HCT116 (cell line): ENCODE data around the gene TTLL5.

Experiments used
- CTCF ChIP-seq, 3 experiments: fragments of 200-600 bp in 1 of 3; sonication (generic) in 1 of 3; IDR thresholded peaks in 2 of 3; conservative IDR thresholded peaks in 1 of 3; 2 replicates each; pipeline ENCODE4 v1.5.1; 2012 to 2017; ENCODE audit warnings: low read depth in 2 of 3, low read length in 2 of 3, antibody characterized with exemption in 1 of 3, borderline replicate concordance in 1 of 3, control low read depth in 1 of 3, mild to moderate bottlenecking in 1 of 3, mixed read lengths in 1 of 3, mixed run types in 1 of 3, moderate library complexity in 1 of 3; ENCODE audit not compliant: insufficient read depth in 1 of 3
- EZH2phosphoT487 ChIP-seq: fragments of 200-600 bp; IDR thresholded peaks from 2 replicates; pipeline ENCODE4 v1.6.1; 2018; ENCODE audit warnings: antibody characterized with exemption, borderline replicate concordance
- MAX ChIP-seq: IDR thresholded peaks from 2 replicates; pipeline ENCODE4 v1.6.1; 2012
- POLR2A ChIP-seq: IDR thresholded peaks from 2 replicates; pipeline ENCODE4 v1.7.0; 2011; ENCODE audit warnings: borderline replicate concordance; ENCODE audit not compliant: insufficient read depth, insufficient read length; ENCODE audit errors: extremely low read depth
- RAD21 ChIP-seq: IDR thresholded peaks from 2 replicates; pipeline ENCODE4 v1.6.1; 2012; ENCODE audit warnings: low read depth, mild to moderate bottlenecking
- SRF ChIP-seq: IDR thresholded peaks from 2 replicates; pipeline ENCODE4 v1.6.1; 2012; ENCODE audit warnings: low read depth

- TF ChIP-seq MAX: no peak
- no peak for TF ChIP-seq RAD21
- no peak for TF ChIP-seq CTCF (IDR thresholded peaks at IDR 0.05 in 2 of 3, conservative IDR thresholded peaks at IDR 0.05 in 1 of 3; ENCODE audit: borderline replicate concordance in 1 of 3, insufficient read depth in 1 of 3, low read depth in 2 of 3, low read length in 2 of 3)
- TF ChIP-seq POLR2A: no peak
- TF ChIP-seq EZH2phosphoT487: no peak
- no peak for TF ChIP-seq SRF
These were observed 36.3 kb downstream of the TTLL5 start for GRCh38 chr14:75697386-75697785.
